ENCODE measurements around the gene TNXB. TPM values are rescaled to one million over a fixed set of nuclear protein-coding genes. Genes with fewer than 3 reads are reported as not detected.
"Not testable (repeated sequence)": the region's sequence is repeated elsewhere in the genome, so short reads cannot be mapped to it uniquely, and the experiment has no call there.

Gene TNXB
- total RNA-seq, 1 experiment from 2014 or later = 2.7 TPM

- Mint-ChIP-seq H3K9me3 (ENCODE audit: unreplicated experiment) (no peaks in the 10 kb centered on the region), H3K4me1 (ENCODE audit: low read depth, unreplicated experiment) (no peaks in the 10 kb centered on the region), H3K36me3 (ENCODE audit: insufficient read depth, unreplicated experiment) (no peaks in the 10 kb centered on the region), H3K27me3 (ENCODE audit: insufficient read depth, unreplicated experiment) (no peaks in the 10 kb centered on the region), H3K4me3 (ENCODE audit: unreplicated experiment) (no peak overlapping the region), H3K27ac (ENCODE audit: unreplicated experiment) (no peak overlapping the region)
- Histone ChIP-seq H3K4me3 (ENCODE audit: low read depth, low read length) (no peak overlapping the region), H3K4me1 (peaks cover 7% of the 10 kb centered on the region), H3K36me3 (ENCODE audit: control insufficient read depth, insufficient read depth, low read length) (no peaks in the 10 kb centered on the region), H3K27me3 (replicated peaks; ENCODE audit: control insufficient read depth, insufficient read depth, low read length) (no peaks in the 10 kb centered on the region), H3K9me3 (no peaks in the 10 kb centered on the region)
- intact Hi-C loops (cut with micrococcal nuclease; ENCODE audit: unreplicated experiment) = no loop called here
- no peak for TF ChIP-seq CTCF (IDR thresholded peaks at IDR 0.05; ENCODE audit: insufficient read depth in 1 of 2, low read depth in 1 of 2, low read length in 1 of 2, severe bottlenecking in 1 of 2, unreplicated experiment in 1 of 2)
- ChIA-PET POLR2A (no interaction called here), CTCF (no interaction called here)
- BruUV-seq (replicated peaks) = no TSS peak
- no peak for DNase-seq
Measured at GRCh38 chr6:32045811-32046449, 63.2 kb downstream of the TNXB start.

- H3K9me3 Mint-ChIP-seq (ENCODE audit: unreplicated experiment); CTCF ChIA-PET; BruUV-seq (replicated peaks): not testable (repeated sequence)
Measured at GRCh38 chr6:32044916-32045315, 64.2 kb downstream of the TNXB start.

GRCh38 chr6:32043589-32044380 is 65.4 kb downstream of the TNXB start:
- H3K4me1 Mint-ChIP-seq (ENCODE audit: low read depth, unreplicated experiment); H3K9me3 ChIP-seq; BruUV-seq (replicated peaks); H3K36me3 Mint-ChIP-seq (ENCODE audit: insufficient read depth, unreplicated experiment); H3K9me3 Mint-ChIP-seq (ENCODE audit: unreplicated experiment); H3K27ac Mint-ChIP-seq (ENCODE audit: unreplicated experiment); H3K27me3 ChIP-seq (replicated peaks; ENCODE audit: control insufficient read depth, insufficient read depth, low read length); DNase-seq; H3K4me1 ChIP-seq; H3K4me3 Mint-ChIP-seq (ENCODE audit: unreplicated experiment); intact Hi-C loops (cut with micrococcal nuclease; ENCODE audit: unreplicated experiment); H3K4me3 ChIP-seq (ENCODE audit: low read depth, low read length); H3K36me3 ChIP-seq (ENCODE audit: control insufficient read depth, insufficient read depth, low read length); CTCF ChIA-PET; POLR2A ChIA-PET; H3K27me3 Mint-ChIP-seq (ENCODE audit: insufficient read depth, unreplicated experiment): not testable (repeated sequence)

More at GRCh38 chr6:32044916-32045315, 64.2 kb downstream of the TNXB start:
- H3K27me3 Mint-ChIP-seq (ENCODE audit: insufficient read depth, unreplicated experiment); POLR2A ChIA-PET; H3K4me1 ChIP-seq; H3K4me3 Mint-ChIP-seq (ENCODE audit: unreplicated experiment); H3K4me3 ChIP-seq (ENCODE audit: low read depth, low read length); H3K36me3 ChIP-seq (ENCODE audit: control insufficient read depth, insufficient read depth, low read length); H3K27me3 ChIP-seq (replicated peaks; ENCODE audit: control insufficient read depth, insufficient read depth, low read length); H3K36me3 Mint-ChIP-seq (ENCODE audit: insufficient read depth, unreplicated experiment); DNase-seq; H3K9me3 ChIP-seq; H3K27ac Mint-ChIP-seq (ENCODE audit: unreplicated experiment); intact Hi-C loops (cut with micrococcal nuclease; ENCODE audit: unreplicated experiment); H3K4me1 Mint-ChIP-seq (ENCODE audit: low read depth, unreplicated experiment): not testable (repeated sequence)

- H3K9me3 Mint-ChIP-seq (ENCODE audit: unreplicated experiment); H3K27ac Mint-ChIP-seq (ENCODE audit: unreplicated experiment); CTCF ChIA-PET; POLR2A ChIA-PET; BruUV-seq (replicated peaks); H3K4me3 Mint-ChIP-seq (ENCODE audit: unreplicated experiment); H3K4me1 Mint-ChIP-seq (ENCODE audit: low read depth, unreplicated experiment); H3K9me3 ChIP-seq; H3K4me3 ChIP-seq (ENCODE audit: low read depth, low read length); DNase-seq; H3K36me3 ChIP-seq (ENCODE audit: control insufficient read depth, insufficient read depth, low read length); H3K36me3 Mint-ChIP-seq (ENCODE audit: insufficient read depth, unreplicated experiment); intact Hi-C loops (cut with micrococcal nuclease; ENCODE audit: unreplicated experiment); H3K27me3 Mint-ChIP-seq (ENCODE audit: insufficient read depth, unreplicated experiment); H3K4me1 ChIP-seq; H3K27me3 ChIP-seq (replicated peaks; ENCODE audit: control insufficient read depth, insufficient read depth, low read length): not testable (repeated sequence)
Measured at GRCh38 chr6:32042276-32042675, 66.9 kb downstream of the TNXB start.

GRCh38 chr6:32041385-32041784 is 67.8 kb downstream of the TNXB start:
- H3K36me3 Mint-ChIP-seq (ENCODE audit: insufficient read depth, unreplicated experiment); POLR2A ChIA-PET; H3K36me3 ChIP-seq (ENCODE audit: control insufficient read depth, insufficient read depth, low read length); H3K9me3 Mint-ChIP-seq (ENCODE audit: unreplicated experiment); BruUV-seq (replicated peaks); DNase-seq; H3K27me3 ChIP-seq (replicated peaks; ENCODE audit: control insufficient read depth, insufficient read depth, low read length); intact Hi-C loops (cut with micrococcal nuclease; ENCODE audit: unreplicated experiment); H3K9me3 ChIP-seq; H3K4me1 Mint-ChIP-seq (ENCODE audit: low read depth, unreplicated experiment); H3K27me3 Mint-ChIP-seq (ENCODE audit: insufficient read depth, unreplicated experiment); H3K4me1 ChIP-seq; H3K27ac Mint-ChIP-seq (ENCODE audit: unreplicated experiment); H3K4me3 Mint-ChIP-seq (ENCODE audit: unreplicated experiment); H3K4me3 ChIP-seq (ENCODE audit: low read depth, low read length): not testable (repeated sequence)
- CTCF ChIA-PET = interaction anchor here (0.6 kb wide), 1 partner anchor 113 kb away, joined by 3 read pairs; no protein-coding TSS in a partner anchor

- BruUV-seq (replicated peaks); H3K27me3 Mint-ChIP-seq (ENCODE audit: insufficient read depth, unreplicated experiment); DNase-seq; H3K9me3 Mint-ChIP-seq (ENCODE audit: unreplicated experiment); H3K27me3 ChIP-seq (replicated peaks; ENCODE audit: control insufficient read depth, insufficient read depth, low read length); H3K36me3 Mint-ChIP-seq (ENCODE audit: insufficient read depth, unreplicated experiment); H3K4me1 ChIP-seq; intact Hi-C loops (cut with micrococcal nuclease; ENCODE audit: unreplicated experiment); H3K9me3 ChIP-seq; H3K4me1 Mint-ChIP-seq (ENCODE audit: low read depth, unreplicated experiment); H3K36me3 ChIP-seq (ENCODE audit: control insufficient read depth, insufficient read depth, low read length); H3K4me3 Mint-ChIP-seq (ENCODE audit: unreplicated experiment); H3K27ac Mint-ChIP-seq (ENCODE audit: unreplicated experiment); POLR2A ChIA-PET; H3K4me3 ChIP-seq (ENCODE audit: low read depth, low read length): not testable (repeated sequence)
- CTCF ChIA-PET = interaction anchor here (0.6 kb wide), 1 partner anchor 114 kb away, joined by 3 read pairs; no protein-coding TSS in a partner anchor
Measured at GRCh38 chr6:32041050-32041321, 68.2 kb downstream of the TNXB start.

Data from Caco-2 (cell line).